WTC11 (cell line): Measurements from ENCODE around the gene HERPUD2. TPM values are rescaled to one million over a fixed set of nuclear protein-coding genes. Genes with fewer than 3 reads are reported as not detected.

ENCODE experiments used
- ATAC-seq: fragments of 200-7000 bp; cut with Tn5 transposase; 2 replicates; pipeline ENCODE4 v1.10.0; 2021; ENCODE audit warnings: mild to moderate bottlenecking, moderate library complexity
- CTCF ChIA-PET: fragments of 300-600 bp; sonication (Branson Sonifier 250); formaldehyde crosslinking; loops from one replicate; lab custom pipeline; 2021; ENCODE audit warnings: antibody characterized with exemption; lab: Charles Lee
- POLR2A ChIA-PET: fragments of 350-600 bp; sonication (Branson Sonifier 250); formaldehyde crosslinking; loops from one replicate; lab custom pipeline; 2021; ENCODE audit warnings: antibody characterized with exemption; lab: Charles Lee
- DNase-seq: peaks from one replicate; pipeline ENCODE4 v3.0.0; 2021; ENCODE audit warnings: low spot score
- H3K27ac Mint-ChIP-seq: 2 replicates; pipeline ENCODE4 v1.8.0; 2021; ENCODE audit warnings: mixed read lengths
- H3K27me3 Mint-ChIP-seq: 2 replicates; pipeline ENCODE4 v1.8.0; 2021; ENCODE audit warnings: low read depth, mild to moderate bottlenecking, moderate library complexity, mixed read lengths
- H3K36me3 Mint-ChIP-seq: 2 replicates; pipeline ENCODE4 v1.8.0; 2021; ENCODE audit warnings: mixed read lengths
- H3K4me1 Mint-ChIP-seq: 2 replicates; pipeline ENCODE4 v1.8.0; 2022; ENCODE audit warnings: mixed read lengths
- H3K4me3 Mint-ChIP-seq: 2 replicates; pipeline ENCODE4 v1.8.0; 2021; ENCODE audit warnings: mild to moderate bottlenecking, moderate library complexity, mixed read lengths
- H3K9me3 Mint-ChIP-seq: 2 replicates; pipeline ENCODE4 v1.8.0; 2021; ENCODE audit warnings: mixed read lengths
- CBFB ChIP-seq: sonication (generic); formaldehyde crosslinking; IDR thresholded peaks from 2 replicates; pipeline ENCODE4 v1.8.1; 2022; ENCODE audit warnings: mild to moderate bottlenecking, low read depth, missing genetic modification reagents
- CREB1 ChIP-seq: sonication (generic); formaldehyde crosslinking; IDR thresholded peaks from 2 replicates; pipeline ENCODE4 v1.8.0; 2023; ENCODE audit warnings: mild to moderate bottlenecking, missing genetic modification reagents
- FOXK1 ChIP-seq: sonication (generic); formaldehyde crosslinking; IDR thresholded peaks from 2 replicates; pipeline ENCODE4 v1.8.0; 2022; ENCODE audit warnings: mild to moderate bottlenecking, moderate library complexity, missing genetic modification reagents
- MXD4 ChIP-seq: fragments of 250-450 bp; sonication (Bioruptor Pico); IDR thresholded peaks from 2 replicates; pipeline ENCODE4 v1.8.0; 2021; ENCODE audit warnings: mild to moderate bottlenecking, moderate library complexity, borderline replicate concordance
- MYBL2 ChIP-seq: sonication (generic); formaldehyde crosslinking; IDR thresholded peaks from 2 replicates; pipeline ENCODE4 v1.8.1; 2023; ENCODE audit warnings: mild to moderate bottlenecking, moderate library complexity, missing genetic modification reagents
- NR1H2 ChIP-seq: sonication (generic); formaldehyde crosslinking; IDR thresholded peaks from 2 replicates; pipeline ENCODE4 v1.9.0; 2021; ENCODE audit warnings: mild to moderate bottlenecking, moderate library complexity, missing genetic modification reagents
- PRRX2 ChIP-seq: fragments of 250-450 bp; sonication (Bioruptor Pico); IDR thresholded peaks from 2 replicates; pipeline ENCODE4 v1.8.0; 2021; ENCODE audit warnings: mild to moderate bottlenecking
- RORB ChIP-seq: fragments of 250-450 bp; sonication (Bioruptor Pico); IDR thresholded peaks from 2 replicates; pipeline ENCODE4 v1.9.0; 2021; ENCODE audit warnings: mild to moderate bottlenecking
- SOX15 ChIP-seq: fragments of 250-450 bp; sonication (Bioruptor Pico); IDR thresholded peaks from 2 replicates; pipeline ENCODE4 v1.9.0; 2021; ENCODE audit warnings: mild to moderate bottlenecking
- TCF7 ChIP-seq: sonication (generic); formaldehyde crosslinking; IDR thresholded peaks from 2 replicates; pipeline ENCODE4 v1.8.0; 2022; ENCODE audit warnings: mild to moderate bottlenecking, low read depth, missing genetic modification reagents, moderate library complexity
- ZNF232 ChIP-seq: sonication (generic); formaldehyde crosslinking; IDR thresholded peaks from 2 replicates; pipeline ENCODE4 v1.8.0; 2022; ENCODE audit warnings: mild to moderate bottlenecking, missing genetic modification reagents
- ZNF317 ChIP-seq: sonication (generic); formaldehyde crosslinking; IDR thresholded peaks from 2 replicates; pipeline ENCODE4 v1.8.1; 2023; ENCODE audit warnings: low read depth, mild to moderate bottlenecking, moderate library complexity, missing genetic modification reagents, borderline replicate concordance
- ZNF396 ChIP-seq: fragments of 250-450 bp; sonication (Bioruptor Pico); IDR thresholded peaks from 2 replicates; pipeline ENCODE4 v1.8.0; 2021; ENCODE audit warnings: mild to moderate bottlenecking, moderate library complexity, borderline replicate concordance
- total RNA-seq: library from RNA; stranded (reverse); gene quantifications from 3 replicates; pipeline ENCODE4 v1.2.3, GENCODE V29; 2021
- TF ChIP-seq, protein P1 (sequence below): sonication (generic); formaldehyde crosslinking; IDR thresholded peaks from 2 replicates; pipeline ENCODE4 v1.8.1; 2022; ENCODE audit warnings: mild to moderate bottlenecking, missing genetic modification reagents, moderate library complexity, borderline replicate concordance
- TF ChIP-seq, protein P2 (sequence below): sonication (generic); formaldehyde crosslinking; IDR thresholded peaks from 2 replicates; pipeline ENCODE4 v1.8.0; 2022; ENCODE audit warnings: missing genetic modification reagents
- TF ChIP-seq, protein P3 (sequence below): sonication (generic); formaldehyde crosslinking; IDR thresholded peaks from 2 replicates; pipeline ENCODE4 v1.8.1; 2022; ENCODE audit warnings: missing genetic modification reagents, borderline replicate concordance
- TF ChIP-seq, protein P4 (sequence below): fragments of 250-450 bp; sonication (Bioruptor Pico); IDR thresholded peaks from 2 replicates; pipeline ENCODE4 v1.9.0; 2021; ENCODE audit warnings: moderate library complexity, mild to moderate bottlenecking, inconsistent platforms, borderline replicate concordance
- TF ChIP-seq, protein P5 (sequence below): sonication (generic); formaldehyde crosslinking; IDR thresholded peaks from 2 replicates; pipeline ENCODE4 v1.8.0; 2023; ENCODE audit warnings: mild to moderate bottlenecking, missing genetic modification reagents

The HERPUD2 gene
- total RNA-seq, 1 experiment from 2014 or later, result 16.2 TPM

DNA sequence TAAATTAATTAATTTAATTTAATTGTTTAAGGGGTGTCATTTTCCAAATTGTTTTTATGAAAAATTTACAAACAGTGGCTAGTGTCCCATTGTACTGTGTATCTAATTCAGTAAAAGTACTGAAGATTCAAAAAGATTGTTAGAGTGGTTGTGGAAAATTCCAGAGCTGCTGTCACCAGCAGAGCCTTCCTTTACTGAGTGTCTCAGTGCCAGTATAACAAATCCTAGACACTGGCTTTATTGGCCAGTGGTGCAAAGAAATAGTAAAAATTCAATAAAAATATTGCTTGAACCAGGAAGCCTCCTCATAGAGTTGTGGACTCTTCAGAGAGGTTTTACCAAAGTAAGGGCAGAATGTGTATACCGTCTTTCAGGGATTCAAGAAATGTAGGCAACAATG is 23.1 kb upstream of the HERPUD2 start (continued):
- TF ChIP-seq, protein P1, sequence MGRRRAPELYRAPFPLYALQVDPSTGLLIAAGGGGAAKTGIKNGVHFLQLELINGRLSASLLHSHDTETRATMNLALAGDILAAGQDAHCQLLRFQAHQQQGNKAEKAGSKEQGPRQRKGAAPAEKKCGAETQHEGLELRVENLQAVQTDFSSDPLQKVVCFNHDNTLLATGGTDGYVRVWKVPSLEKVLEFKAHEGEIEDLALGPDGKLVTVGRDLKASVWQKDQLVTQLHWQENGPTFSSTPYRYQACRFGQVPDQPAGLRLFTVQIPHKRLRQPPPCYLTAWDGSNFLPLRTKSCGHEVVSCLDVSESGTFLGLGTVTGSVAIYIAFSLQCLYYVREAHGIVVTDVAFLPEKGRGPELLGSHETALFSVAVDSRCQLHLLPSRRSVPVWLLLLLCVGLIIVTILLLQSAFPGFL, result no peak
- TF ChIP-seq, protein P2, sequence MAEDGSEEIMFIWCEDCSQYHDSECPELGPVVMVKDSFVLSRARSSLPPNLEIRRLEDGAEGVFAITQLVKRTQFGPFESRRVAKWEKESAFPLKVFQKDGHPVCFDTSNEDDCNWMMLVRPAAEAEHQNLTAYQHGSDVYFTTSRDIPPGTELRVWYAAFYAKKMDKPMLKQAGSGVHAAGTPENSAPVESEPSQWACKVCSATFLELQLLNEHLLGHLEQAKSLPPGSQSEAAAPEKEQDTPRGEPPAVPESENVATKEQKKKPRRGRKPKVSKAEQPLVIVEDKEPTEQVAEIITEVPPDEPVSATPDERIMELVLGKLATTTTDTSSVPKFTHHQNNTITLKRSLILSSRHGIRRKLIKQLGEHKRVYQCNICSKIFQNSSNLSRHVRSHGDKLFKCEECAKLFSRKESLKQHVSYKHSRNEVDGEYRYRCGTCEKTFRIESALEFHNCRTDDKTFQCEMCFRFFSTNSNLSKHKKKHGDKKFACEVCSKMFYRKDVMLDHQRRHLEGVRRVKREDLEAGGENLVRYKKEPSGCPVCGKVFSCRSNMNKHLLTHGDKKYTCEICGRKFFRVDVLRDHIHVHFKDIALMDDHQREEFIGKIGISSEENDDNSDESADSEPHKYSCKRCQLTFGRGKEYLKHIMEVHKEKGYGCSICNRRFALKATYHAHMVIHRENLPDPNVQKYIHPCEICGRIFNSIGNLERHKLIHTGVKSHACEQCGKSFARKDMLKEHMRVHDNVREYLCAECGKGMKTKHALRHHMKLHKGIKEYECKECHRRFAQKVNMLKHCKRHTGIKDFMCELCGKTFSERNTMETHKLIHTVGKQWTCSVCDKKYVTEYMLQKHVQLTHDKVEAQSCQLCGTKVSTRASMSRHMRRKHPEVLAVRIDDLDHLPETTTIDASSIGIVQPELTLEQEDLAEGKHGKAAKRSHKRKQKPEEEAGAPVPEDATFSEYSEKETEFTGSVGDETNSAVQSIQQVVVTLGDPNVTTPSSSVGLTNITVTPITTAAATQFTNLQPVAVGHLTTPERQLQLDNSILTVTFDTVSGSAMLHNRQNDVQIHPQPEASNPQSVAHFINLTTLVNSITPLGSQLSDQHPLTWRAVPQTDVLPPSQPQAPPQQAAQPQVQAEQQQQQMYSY (CRISPR knock-in tag), result no peak

DNA sequence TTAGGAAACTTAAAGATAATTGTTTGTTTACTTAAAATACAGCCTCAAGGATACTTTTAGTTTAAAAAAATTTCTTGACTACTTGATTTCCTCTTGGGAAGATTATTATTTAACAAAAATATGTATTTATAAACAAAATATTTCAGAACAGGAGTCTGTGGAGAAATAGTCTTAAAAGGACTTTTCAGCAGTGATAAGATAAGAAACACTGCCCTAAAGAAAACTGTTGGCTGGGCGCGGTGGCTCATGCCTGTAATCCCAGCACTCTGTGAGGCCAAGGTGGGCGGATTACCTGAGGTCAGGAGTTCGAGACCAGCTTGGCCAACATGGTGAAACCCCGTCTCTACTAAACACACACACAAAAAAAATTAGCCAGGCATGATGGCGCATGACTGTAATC is 22.6 kb upstream of the HERPUD2 start:
- no peak overlapping the region for H3K4me3 Mint-ChIP-seq
- no peaks in the 10 kb centered on the region for H3K9me3 Mint-ChIP-seq
- no peak overlapping the region for H3K27ac Mint-ChIP-seq
- no peaks in the 10 kb centered on the region for H3K27me3 Mint-ChIP-seq
- ChIA-PET POLR2A (no interaction called here), CTCF (no interaction called here)
- DNase-seq, result no peak
- no peak for ATAC-seq
- H3K36me3 Mint-ChIP-seq, result no peaks in the 10 kb centered on the region
- 0 out of 2 replicates have a peak, but pooled peaks cover 4% of the 10 kb centered on the region for H3K4me1 Mint-ChIP-seq
- TF ChIP-seq ZNF232 (CRISPR knock-in tag) (no peak), MYBL2 (CRISPR knock-in tag) (no peak), MXD4 (CRISPR knock-in tag) (no peak), TCF7 (CRISPR knock-in tag) (no peak), CREB1 (CRISPR knock-in tag) (no peak), NR1H2 (CRISPR knock-in tag) (no peak), ZNF396 (CRISPR knock-in tag) (no peak), SOX15 (CRISPR knock-in tag) (no peak), ZNF317 (CRISPR knock-in tag) (no peak), PRRX2 (no peak), FOXK1 (no peak), CBFB (CRISPR knock-in tag) (no peak), RORB (no peak)
- TF ChIP-seq, protein P3, sequence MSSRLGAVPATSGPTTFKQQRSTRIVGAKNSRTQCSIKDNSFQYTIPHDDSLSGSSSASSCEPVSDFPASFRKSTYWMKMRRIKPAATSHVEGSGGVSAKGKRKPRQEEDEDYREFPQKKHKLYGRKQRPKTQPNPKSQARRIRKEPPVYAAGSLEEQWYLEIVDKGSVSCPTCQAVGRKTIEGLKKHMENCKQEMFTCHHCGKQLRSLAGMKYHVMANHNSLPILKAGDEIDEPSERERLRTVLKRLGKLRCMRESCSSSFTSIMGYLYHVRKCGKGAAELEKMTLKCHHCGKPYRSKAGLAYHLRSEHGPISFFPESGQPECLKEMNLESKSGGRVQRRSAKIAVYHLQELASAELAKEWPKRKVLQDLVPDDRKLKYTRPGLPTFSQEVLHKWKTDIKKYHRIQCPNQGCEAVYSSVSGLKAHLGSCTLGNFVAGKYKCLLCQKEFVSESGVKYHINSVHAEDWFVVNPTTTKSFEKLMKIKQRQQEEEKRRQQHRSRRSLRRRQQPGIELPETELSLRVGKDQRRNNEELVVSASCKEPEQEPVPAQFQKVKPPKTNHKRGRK (CRISPR knock-in tag), result no peak
- TF ChIP-seq, protein P2 (CRISPR knock-in tag), result no peak
- TF ChIP-seq, protein P1, result no peak
- TF ChIP-seq, protein P4, sequence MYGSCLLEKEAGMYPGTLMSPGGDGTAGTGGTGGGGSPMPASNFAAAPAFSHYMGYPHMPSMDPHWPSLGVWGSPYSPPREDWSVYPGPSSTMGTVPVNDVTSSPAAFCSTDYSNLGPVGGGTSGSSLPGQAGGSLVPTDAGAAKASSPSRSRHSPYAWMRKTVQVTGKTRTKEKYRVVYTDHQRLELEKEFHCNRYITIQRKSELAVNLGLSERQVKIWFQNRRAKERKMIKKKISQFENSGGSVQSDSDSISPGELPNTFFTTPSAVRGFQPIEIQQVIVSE (CRISPR knock-in tag), result no peak
- TF ChIP-seq, protein P5, sequence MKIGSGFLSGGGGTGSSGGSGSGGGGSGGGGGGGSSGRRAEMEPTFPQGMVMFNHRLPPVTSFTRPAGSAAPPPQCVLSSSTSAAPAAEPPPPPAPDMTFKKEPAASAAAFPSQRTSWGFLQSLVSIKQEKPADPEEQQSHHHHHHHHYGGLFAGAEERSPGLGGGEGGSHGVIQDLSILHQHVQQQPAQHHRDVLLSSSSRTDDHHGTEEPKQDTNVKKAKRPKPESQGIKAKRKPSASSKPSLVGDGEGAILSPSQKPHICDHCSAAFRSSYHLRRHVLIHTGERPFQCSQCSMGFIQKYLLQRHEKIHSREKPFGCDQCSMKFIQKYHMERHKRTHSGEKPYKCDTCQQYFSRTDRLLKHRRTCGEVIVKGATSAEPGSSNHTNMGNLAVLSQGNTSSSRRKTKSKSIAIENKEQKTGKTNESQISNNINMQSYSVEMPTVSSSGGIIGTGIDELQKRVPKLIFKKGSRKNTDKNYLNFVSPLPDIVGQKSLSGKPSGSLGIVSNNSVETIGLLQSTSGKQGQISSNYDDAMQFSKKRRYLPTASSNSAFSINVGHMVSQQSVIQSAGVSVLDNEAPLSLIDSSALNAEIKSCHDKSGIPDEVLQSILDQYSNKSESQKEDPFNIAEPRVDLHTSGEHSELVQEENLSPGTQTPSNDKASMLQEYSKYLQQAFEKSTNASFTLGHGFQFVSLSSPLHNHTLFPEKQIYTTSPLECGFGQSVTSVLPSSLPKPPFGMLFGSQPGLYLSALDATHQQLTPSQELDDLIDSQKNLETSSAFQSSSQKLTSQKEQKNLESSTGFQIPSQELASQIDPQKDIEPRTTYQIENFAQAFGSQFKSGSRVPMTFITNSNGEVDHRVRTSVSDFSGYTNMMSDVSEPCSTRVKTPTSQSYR (CRISPR knock-in tag), result no peak
